Astrocyte (in vitro differentiated cells and primary cell): Measurements from ENCODE around the gene PEMT. TPM values are rescaled to one million over a fixed set of nuclear protein-coding genes. Genes with fewer than 3 reads are reported as not detected.

Source experiments
- DNase-seq: peaks from one replicate; pipeline ENCODE4 v3.0.0-alpha.2; 2010; ENCODE audit warnings: low read depth
- FAIRE-seq: peaks from 2 replicates; lab custom pipeline; 2011; peaks lifted over from hg19 to GRCh38; lab: Jason Lieb, UNC
- H2AFZ ChIP-seq: 2 replicates; pipeline ENCODE4 v1.6.0; 2012; ENCODE audit warnings: low read depth, low read length, inconsistent platforms
- H3K27ac ChIP-seq: 2 replicates; pipeline ENCODE4 v1.5.1; 2011; ENCODE audit warnings: low read depth, low read length, inconsistent platforms
- H3K27me3 ChIP-seq: 2 replicates; pipeline ENCODE4 v1.6.0; 2011; ENCODE audit warnings: low read length, inconsistent platforms; ENCODE audit not compliant: insufficient read depth
- H3K36me3 ChIP-seq: 2 replicates; pipeline ENCODE4 v1.5.1; 2011; ENCODE audit warnings: low read length, inconsistent platforms; ENCODE audit not compliant: insufficient read depth
- H3K4me1 ChIP-seq: 2 replicates; pipeline ENCODE4 v1.5.1; 2011; ENCODE audit warnings: low read length, inconsistent platforms; ENCODE audit not compliant: insufficient read depth
- H3K4me2 ChIP-seq: 2 replicates; pipeline ENCODE4 v1.6.0; 2012; ENCODE audit warnings: low read length, inconsistent platforms
- H3K4me3 ChIP-seq: 2 replicates; pipeline ENCODE4 v1.5.1; 2011; ENCODE audit warnings: low read depth, mild to moderate bottlenecking, low read length, inconsistent platforms; ENCODE audit not compliant: insufficient read depth
- H3K79me2 ChIP-seq: 2 replicates; pipeline ENCODE4 v1.6.0; 2012; ENCODE audit warnings: mild to moderate bottlenecking, low read length, inconsistent platforms; ENCODE audit not compliant: insufficient read depth
- H3K9ac ChIP-seq: 2 replicates; pipeline ENCODE4 v1.6.0; 2012; ENCODE audit warnings: mild to moderate bottlenecking, low read length, inconsistent platforms
- H3K9me3 ChIP-seq: 2 replicates; pipeline ENCODE4 v1.5.1; 2012; ENCODE audit warnings: low read depth, mild to moderate bottlenecking, low read length, inconsistent platforms; ENCODE audit not compliant: insufficient read depth
- H4K20me1 ChIP-seq: 2 replicates; pipeline ENCODE4 v1.6.0; 2012; ENCODE audit warnings: low read length, inconsistent platforms; ENCODE audit not compliant: insufficient read depth
- H3K27ac Mint-ChIP-seq: one replicate; pipeline ENCODE4 v1.8.0; 2021; ENCODE audit warnings: mild to moderate bottlenecking, mixed read lengths; ENCODE audit not compliant: unreplicated experiment
- H3K27me3 Mint-ChIP-seq: one replicate; pipeline ENCODE4 v1.8.0; 2021; ENCODE audit warnings: low read depth, mixed read lengths; ENCODE audit not compliant: unreplicated experiment
- H3K36me3 Mint-ChIP-seq: one replicate; pipeline ENCODE4 v1.8.0; 2021; ENCODE audit warnings: low read depth, mixed read lengths; ENCODE audit not compliant: unreplicated experiment
- H3K4me1 Mint-ChIP-seq: one replicate; pipeline ENCODE4 v1.8.0; 2021; ENCODE audit warnings: low read depth, mixed read lengths; ENCODE audit not compliant: unreplicated experiment
- H3K4me3 Mint-ChIP-seq: one replicate; pipeline ENCODE4 v1.8.0; 2021; ENCODE audit warnings: mild to moderate bottlenecking, moderate library complexity, mixed read lengths; ENCODE audit not compliant: unreplicated experiment
- H3K9me3 Mint-ChIP-seq: one replicate; pipeline ENCODE4 v1.8.0; 2021; ENCODE audit warnings: mild to moderate bottlenecking, mixed read lengths; ENCODE audit not compliant: unreplicated experiment
- CTCF ChIP-seq: IDR thresholded peaks from 2 replicates; pipeline ENCODE4 v1.5.1; 2011; ENCODE audit warnings: low read depth, mild to moderate bottlenecking, inconsistent platforms, low read length, moderate library complexity; ENCODE audit not compliant: insufficient read depth
- EZH2 ChIP-seq: IDR thresholded peaks from 2 replicates; pipeline ENCODE4 v1.6.1; 2012; ENCODE audit warnings: mild to moderate bottlenecking, low read length, inconsistent platforms; ENCODE audit not compliant: insufficient read depth
- total RNA-seq: library from RNA; stranded (reverse); gene quantifications from 2 replicates; pipeline ENCODE4 v1.2.1, GENCODE V29; 2021

PEMT gene
- total RNA-seq, 1 donor from 2014 or later: 19.5 TPM

GRCh38 chr17:17623904-17624303 is 32.4 kb upstream of the PEMT start:
- no peaks in the 10 kb centered on the region for H3K9me3 Mint-ChIP-seq
- H3K79me2 ChIP-seq: no peaks in the 10 kb centered on the region

GRCh38 chr17:17621254-17621653 is 29.7 kb upstream of the PEMT start:
- no peak overlapping the region for H3K27ac ChIP-seq
- H3K79me2 ChIP-seq: no peaks in the 10 kb centered on the region
- Mint-ChIP-seq H3K4me3 (no peak overlapping the region), H3K9me3 (no peaks in the 10 kb centered on the region), H3K4me1 (no peaks in the 10 kb centered on the region), H3K27me3 (peaks cover 24% of the 10 kb centered on the region), H3K27ac (no peak overlapping the region), H3K36me3 (no peaks in the 10 kb centered on the region)
- no peak overlapping the region for H3K4me2 ChIP-seq
- no peak overlapping the region for H3K9ac ChIP-seq
- H3K4me1 ChIP-seq: no peaks in the 10 kb centered on the region
- H3K36me3 ChIP-seq: no peaks in the 10 kb centered on the region
- no peaks in the 10 kb centered on the region for H3K9me3 ChIP-seq
- H3K27me3 ChIP-seq: peaks cover 2% of the 10 kb centered on the region
- DNase-seq (no peak), FAIRE-seq (no peak)
- H2AFZ ChIP-seq: no peak overlapping the region
- H4K20me1 ChIP-seq: no peaks in the 10 kb centered on the region
- no peak overlapping the region for H3K4me3 ChIP-seq
- TF ChIP-seq CTCF (no peak), EZH2 (no peak)

More at GRCh38 chr17:17623904-17624303, 32.4 kb upstream of the PEMT start:
- H3K27me3 ChIP-seq: peaks cover 2% of the 10 kb centered on the region
- TF ChIP-seq EZH2 (no peak), CTCF (no peak)
- no peaks in the 10 kb centered on the region for H3K9me3 ChIP-seq
- no peak overlapping the region for H3K9ac ChIP-seq
- Mint-ChIP-seq H3K4me1 (no peaks in the 10 kb centered on the region), H3K27me3 (peaks cover 27% of the 10 kb centered on the region), H3K36me3 (no peaks in the 10 kb centered on the region), H3K4me3 (no peak overlapping the region), H3K27ac (peak overlapping the region; percentile 0)
- no peaks in the 10 kb centered on the region for H3K4me1 ChIP-seq
- H2AFZ ChIP-seq: no peak overlapping the region
- DNase-seq (no peak), FAIRE-seq (no peak)
- H4K20me1 ChIP-seq: no peaks in the 10 kb centered on the region
- H3K4me2 ChIP-seq: no peak overlapping the region
- H3K27ac ChIP-seq: no peak overlapping the region
- no peaks in the 10 kb centered on the region for H3K36me3 ChIP-seq
- H3K4me3 ChIP-seq: no peak overlapping the region

- Histone ChIP-seq H3K36me3 (no peaks in the 10 kb centered on the region), H3K4me3 (no peak overlapping the region), H3K79me2 (no peaks in the 10 kb centered on the region), H3K9me3 (no peaks in the 10 kb centered on the region), H2AFZ (no peak overlapping the region), H3K27ac (no peak overlapping the region), H3K4me2 (no peak overlapping the region), H3K4me1 (no peaks in the 10 kb centered on the region), H3K9ac (no peak overlapping the region), H4K20me1 (no peaks in the 10 kb centered on the region), H3K27me3 (no peaks in the 10 kb centered on the region)
- DNase-seq (peak; percentile 42), FAIRE-seq (peak; percentile 90)
- H3K4me1 Mint-ChIP-seq: no peaks in the 10 kb centered on the region
- no peak overlapping the region for H3K27ac Mint-ChIP-seq
- peaks cover 7% of the 10 kb centered on the region for H3K27me3 Mint-ChIP-seq
- H3K9me3 Mint-ChIP-seq: no peaks in the 10 kb centered on the region
- no peak overlapping the region for H3K4me3 Mint-ChIP-seq
- TF ChIP-seq CTCF (peak; percentile 82), EZH2 (no peak)
- no peaks in the 10 kb centered on the region for H3K36me3 Mint-ChIP-seq
These were observed 22.2 kb upstream of the PEMT start for GRCh38 chr17:17613708-17614114.
